ENCODE results near the gene PLA2G2E.
"Not testable (repeated sequence)": the region's sequence is repeated elsewhere in the genome, so short reads cannot be mapped to it uniquely, and the experiment has no call there.

The PLA2G2E gene

GRCh38 chr1:19927130-19927421 lies 3.7 kb upstream of the PLA2G2E start:
- not testable (repeated sequence) for DNase-seq (ENCODE audit: low spot score)

GRCh38 chr1:19926296-19927129 lies 3.1 kb upstream of the PLA2G2E start:
- no peak for DNase-seq (ENCODE audit: low spot score)

- no peak for DNase-seq (ENCODE audit: low spot score)
Observed at GRCh38 chr1:19925342-19926070, 2.1 kb upstream of the PLA2G2E start.

- no peak for DNase-seq (ENCODE audit: low spot score)
Observed at GRCh38 chr1:19923953-19924346, 533 bp upstream of the PLA2G2E start.

- DNase-seq (ENCODE audit: low spot score) = no peak
Observed at GRCh38 chr1:19922015-19922688, 1.3 kb downstream of the PLA2G2E start.

GRCh38 chr1:19921310-19921709 lies 2.1 kb downstream of the PLA2G2E start:
- DNase-seq (ENCODE audit: low spot score) = no peak

GRCh38 chr1:19920132-19920710 lies 3.2 kb downstream of the PLA2G2E start:
- DNase-seq (ENCODE audit: low spot score) = no peak

GRCh38 chr1:19918057-19918456 lies 5.4 kb downstream of the PLA2G2E start:
- DNase-seq (ENCODE audit: low spot score) = peak; percentile 90

GRCh38 chr1:19910650-19911049 lies 12.8 kb downstream of the PLA2G2E start:
- no peak for DNase-seq (ENCODE audit: low spot score)

- DNase-seq (ENCODE audit: low spot score) = no peak
Observed at GRCh38 chr1:19909971-19910370, 13.4 kb downstream of the PLA2G2E start.

- no peak for DNase-seq (ENCODE audit: low spot score)
Observed at GRCh38 chr1:19909392-19909791, 14.0 kb downstream of the PLA2G2E start.

GRCh38 chr1:19907456-19907855 lies 16.0 kb downstream of the PLA2G2E start:
- no peak for DNase-seq (ENCODE audit: low spot score)

GRCh38 chr1:19903621-19904020 lies 19.8 kb downstream of the PLA2G2E start:
- no peak for DNase-seq (ENCODE audit: low spot score)

GRCh38 chr1:19901653-19902052 lies 21.8 kb downstream of the PLA2G2E start:
- no peak for DNase-seq (ENCODE audit: low spot score)

GRCh38 chr1:19894218-19894617 lies 29.2 kb downstream of the PLA2G2E start:
- no peak for DNase-seq (ENCODE audit: low spot score)

- no peak for DNase-seq (ENCODE audit: low spot score)
Observed at GRCh38 chr1:19893687-19894086, 29.7 kb downstream of the PLA2G2E start.

GRCh38 chr1:19892628-19893168 lies 30.7 kb downstream of the PLA2G2E start:
- peak; percentile 46 for DNase-seq (ENCODE audit: low spot score)

- no peak for DNase-seq (ENCODE audit: low spot score)
Observed at GRCh38 chr1:19892129-19892528, 31.3 kb downstream of the PLA2G2E start.

- no peak for DNase-seq (ENCODE audit: low spot score)
Observed at GRCh38 chr1:19889656-19890055, 33.8 kb downstream of the PLA2G2E start.

- no peak for DNase-seq (ENCODE audit: low spot score)
Observed at GRCh38 chr1:19888112-19888511, 35.3 kb downstream of the PLA2G2E start.

- DNase-seq (ENCODE audit: low spot score) = no peak
Observed at GRCh38 chr1:19885821-19886220, 37.6 kb downstream of the PLA2G2E start.

GRCh38 chr1:19884312-19884711 lies 39.1 kb downstream of the PLA2G2E start:
- DNase-seq (ENCODE audit: low spot score) = no peak

Data from AG08395 (cell line).